Measurements from ENCODE around the gene CLN6. TPM values are rescaled to one million over a fixed set of nuclear protein-coding genes. Genes with fewer than 3 reads are reported as not detected.
"Not testable (repeated sequence)": the region's sequence is repeated elsewhere in the genome, so short reads cannot be mapped to it uniquely, and the experiment has no call there.

The CLN6 gene
- total and polyA plus RNA-seq, 2 of the 4 experiments (the other 2 are of a cell fraction): 6.5 to 31.9 TPM

- intact Hi-C loops (cut with micrococcal nuclease); H4K5ac ChIP-seq (ENCODE audit: low read depth, low read length); H3K4me3 ChIP-seq (ENCODE audit: insufficient read depth, low read depth, low read length); H3K27me3 ChIP-seq (ENCODE audit: control insufficient read depth, insufficient read depth, low read length); H3K18ac ChIP-seq (ENCODE audit: low read depth, low read length); H2BK20ac ChIP-seq (ENCODE audit: low read depth, low read length); ATAC-seq (ENCODE audit: low read depth); H2BK15ac ChIP-seq (ENCODE audit: low read depth, low read length); BruUV-seq (replicated peaks); H3K9ac ChIP-seq (ENCODE audit: low read depth, low read length); H4K20me1 ChIP-seq (ENCODE audit: insufficient read depth, low read length); H4K8ac ChIP-seq (ENCODE audit: low read depth in 2 of 2, low read length in 2 of 2); H3K4me1 ChIP-seq (ENCODE audit: control insufficient read depth, insufficient read depth, low read length); H3K36me3 ChIP-seq (ENCODE audit: control insufficient read depth, insufficient read depth, low read length); H2AK9ac ChIP-seq (replicated peaks; ENCODE audit: low read depth, low read length, poor library complexity); H4K91ac ChIP-seq (ENCODE audit: insufficient read depth, low read depth, low read length); H3K4ac ChIP-seq (ENCODE audit: low read depth, low read length); DNase-seq; H2AFZ ChIP-seq (replicated peaks; ENCODE audit: low read length, poor library complexity); H3K27ac ChIP-seq (ENCODE audit: insufficient read depth, low read length); POLR2A ChIA-PET (ENCODE audit: unreplicated experiment); H3K9me1 ChIP-seq (ENCODE audit: insufficient read depth, low read length); H2AK5ac ChIP-seq (ENCODE audit: low read depth, low read length); H2BK120ac ChIP-seq (ENCODE audit: low read depth, low read length); H3K4me2 ChIP-seq (ENCODE audit: low read depth, low read length); H3K14ac ChIP-seq (replicated peaks; ENCODE audit: low read depth, low read length); H3K9me3 ChIP-seq (ENCODE audit: control insufficient read depth, insufficient read depth, low read length); H3K23ac ChIP-seq (ENCODE audit: low read depth, low read length); dilution Hi-C loops (cut with HindIII; ENCODE audit: low sequenced_read_pairs, unreplicated experiment); in situ Hi-C loops (cut with MboI; ENCODE audit: low sequenced_read_pairs); H2BK5ac ChIP-seq (ENCODE audit: low read depth, low read length, poor library complexity, severe bottlenecking); H3K56ac ChIP-seq (ENCODE audit: extremely low read depth, insufficient read depth, low read length): not testable (repeated sequence)
- WGBS, 2 experiments (ENCODE audit: extremely low coverage in 2 of 2, insufficient read length in 1 of 2): no CpG with 5 or more reads among the region's 7 CpGs
- CTCF ChIA-PET: interaction anchor here (0.7 kb wide), 1 partner anchor 49 kb away, joined by 4 read pairs; no protein-coding TSS in a partner anchor
- H3K79me1 ChIP-seq (ENCODE audit: low read depth in 1 of 2, low read length in 2 of 2): peaks cover 4 to 14% of the 10 kb centered on the region in 2 experiments; a peak in 2 of 4 replicates
Observed at GRCh38 chr15:68202994-68203393, 26.5 kb downstream of the CLN6 start.
